OCI-LY1 (cell line): ENCODE data around the gene TMOD2.

Source experiments
- H2AFZ ChIP-seq: fragments of 200-600 bp; sonication (generic), shearing (Covaris generic); 2 replicates; pipeline ENCODE4 v1.6.0; 2014; ENCODE audit warnings: antibody characterized with exemption, mild to moderate bottlenecking, low read length
- H3F3A ChIP-seq: fragments of 200-600 bp; sonication (generic), shearing (Covaris generic); 2 replicates; pipeline ENCODE4 v1.6.0; 2014; ENCODE audit warnings: mild to moderate bottlenecking, antibody characterized with exemption, low read length, moderate library complexity; ENCODE audit not compliant: insufficient read depth
- H3K27ac ChIP-seq: fragments of 200-600 bp; sonication (generic); 2 replicates; pipeline ENCODE4 v1.5.1; 2014; ENCODE audit warnings: low read length, mixed run types, mild to moderate bottlenecking, low read depth; ENCODE audit not compliant: poor library complexity, severe bottlenecking
- H3K27me3 ChIP-seq: fragments of 200-600 bp; sonication (generic); 2 replicates; pipeline ENCODE4 v1.6.0; 2014; ENCODE audit warnings: antibody characterized with exemption, mild to moderate bottlenecking, low read length, moderate library complexity; ENCODE audit not compliant: insufficient read depth
- H3K36me3 ChIP-seq: fragments of 200-600 bp; sonication (generic); 2 replicates; pipeline ENCODE4 v1.6.1; 2014; ENCODE audit warnings: mild to moderate bottlenecking, antibody characterized with exemption, low read length, moderate library complexity, mixed read lengths; ENCODE audit not compliant: insufficient read depth
- H3K4me1 ChIP-seq: fragments of 200-600 bp; sonication (generic); 2 replicates; pipeline ENCODE4 v1.5.1; 2014; ENCODE audit warnings: mild to moderate bottlenecking, low read length, moderate library complexity; ENCODE audit not compliant: insufficient read depth, severe bottlenecking
- H3K4me2 ChIP-seq: fragments of 200-600 bp; sonication (generic), shearing (Covaris generic); 2 replicates; pipeline ENCODE4 v1.6.1; 2014; ENCODE audit warnings: low read length
- H3K4me3 ChIP-seq: fragments of 200-600 bp; sonication (generic); 2 replicates; pipeline ENCODE4 v1.5.1; 2014; ENCODE audit warnings: low read length, low read depth, mild to moderate bottlenecking, mixed read lengths; ENCODE audit not compliant: poor library complexity, severe bottlenecking
- H3K79me2 ChIP-seq: fragments of 200-600 bp; shearing (Covaris generic); 2 replicates; pipeline ENCODE4 v1.6.1; 2016; ENCODE audit warnings: mixed run types, low read length, mixed read lengths; ENCODE audit not compliant: insufficient read depth
- H3K9ac ChIP-seq: fragments of 200-600 bp; sonication (generic), shearing (Covaris generic); 2 replicates; pipeline ENCODE4 v1.6.1; 2014; ENCODE audit warnings: mild to moderate bottlenecking, low read length, mixed read lengths
- H3K9me2 ChIP-seq: fragments of 200-600 bp; sonication (generic), shearing (Covaris generic); 2 replicates; pipeline ENCODE4 v1.6.1; 2014; ENCODE audit warnings: low read depth, mild to moderate bottlenecking, low read length, mixed read lengths
- H3K9me3 ChIP-seq: fragments of 200-600 bp; shearing (Covaris generic); 2 replicates; pipeline ENCODE4 v1.6.1; 2014; ENCODE audit warnings: low read length, mixed read lengths
- H4K20me1 ChIP-seq: fragments of 200-600 bp; sonication (generic), shearing (Covaris generic); 2 replicates; pipeline ENCODE4 v1.6.0; 2016; ENCODE audit warnings: mild to moderate bottlenecking, low read length; ENCODE audit not compliant: insufficient read depth
- EZH2 ChIP-seq: fragments of 200-600 bp; sonication (generic), shearing (Covaris generic); IDR thresholded peaks from 2 replicates; pipeline ENCODE4 v1.8.0; 2017; ENCODE audit warnings: borderline replicate concordance, mixed run types, mild to moderate bottlenecking, antibody characterized with exemption, low read length, moderate library complexity, mixed read lengths
- TF ChIP-seq, protein P1 (sequence below): fragments of 200-600 bp; sonication (generic), shearing (Covaris generic); IDR thresholded peaks from 2 replicates; pipeline ENCODE4 v1.5.1; 2017; ENCODE audit warnings: mild to moderate bottlenecking, antibody characterized with exemption, low read length, moderate library complexity, mixed read lengths

The TMOD2 gene

DNA sequence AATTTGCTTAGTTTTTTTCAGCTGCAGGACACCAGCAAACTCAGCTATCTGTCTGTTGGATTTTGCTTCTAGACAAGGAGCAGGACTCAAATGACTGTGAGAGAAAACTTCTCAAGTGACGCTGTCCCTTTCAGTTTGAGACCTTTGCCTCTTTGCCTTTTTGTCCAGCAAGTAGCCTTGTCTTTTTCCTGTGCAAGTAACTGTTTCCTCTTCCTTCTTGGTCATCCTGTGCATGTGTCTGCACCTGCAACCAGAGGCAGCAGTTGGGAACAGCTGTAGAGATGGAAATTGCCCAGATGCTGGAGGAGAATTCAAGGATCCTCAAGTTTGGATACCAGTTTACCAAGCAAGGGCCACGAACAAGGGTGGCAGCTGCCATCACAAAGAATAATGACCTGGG is 54.7 kb downstream of the TMOD2 start:
- H4K20me1 ChIP-seq, result no peaks in the 10 kb centered on the region
- no peak overlapping the region for H3K4me3 ChIP-seq
- H3F3A ChIP-seq, result no peaks in the 10 kb centered on the region
- no peak for TF ChIP-seq EZH2
- TF ChIP-seq, protein P1, sequence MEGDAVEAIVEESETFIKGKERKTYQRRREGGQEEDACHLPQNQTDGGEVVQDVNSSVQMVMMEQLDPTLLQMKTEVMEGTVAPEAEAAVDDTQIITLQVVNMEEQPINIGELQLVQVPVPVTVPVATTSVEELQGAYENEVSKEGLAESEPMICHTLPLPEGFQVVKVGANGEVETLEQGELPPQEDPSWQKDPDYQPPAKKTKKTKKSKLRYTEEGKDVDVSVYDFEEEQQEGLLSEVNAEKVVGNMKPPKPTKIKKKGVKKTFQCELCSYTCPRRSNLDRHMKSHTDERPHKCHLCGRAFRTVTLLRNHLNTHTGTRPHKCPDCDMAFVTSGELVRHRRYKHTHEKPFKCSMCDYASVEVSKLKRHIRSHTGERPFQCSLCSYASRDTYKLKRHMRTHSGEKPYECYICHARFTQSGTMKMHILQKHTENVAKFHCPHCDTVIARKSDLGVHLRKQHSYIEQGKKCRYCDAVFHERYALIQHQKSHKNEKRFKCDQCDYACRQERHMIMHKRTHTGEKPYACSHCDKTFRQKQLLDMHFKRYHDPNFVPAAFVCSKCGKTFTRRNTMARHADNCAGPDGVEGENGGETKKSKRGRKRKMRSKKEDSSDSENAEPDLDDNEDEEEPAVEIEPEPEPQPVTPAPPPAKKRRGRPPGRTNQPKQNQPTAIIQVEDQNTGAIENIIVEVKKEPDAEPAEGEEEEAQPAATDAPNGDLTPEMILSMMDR, result no peak
- no peaks in the 10 kb centered on the region for H3K79me2 ChIP-seq
- no peaks in the 10 kb centered on the region for H3K9me2 ChIP-seq
- no peaks in the 10 kb centered on the region for H3K9me3 ChIP-seq
- H2AFZ ChIP-seq, result no peak overlapping the region
- no peaks in the 10 kb centered on the region for H3K36me3 ChIP-seq
- H3K4me2 ChIP-seq, result no peak overlapping the region
- no peaks in the 10 kb centered on the region for H3K4me1 ChIP-seq
- H3K27ac ChIP-seq, result no peak overlapping the region
- H3K9ac ChIP-seq, result no peak overlapping the region
- no peaks in the 10 kb centered on the region for H3K27me3 ChIP-seq

DNA sequence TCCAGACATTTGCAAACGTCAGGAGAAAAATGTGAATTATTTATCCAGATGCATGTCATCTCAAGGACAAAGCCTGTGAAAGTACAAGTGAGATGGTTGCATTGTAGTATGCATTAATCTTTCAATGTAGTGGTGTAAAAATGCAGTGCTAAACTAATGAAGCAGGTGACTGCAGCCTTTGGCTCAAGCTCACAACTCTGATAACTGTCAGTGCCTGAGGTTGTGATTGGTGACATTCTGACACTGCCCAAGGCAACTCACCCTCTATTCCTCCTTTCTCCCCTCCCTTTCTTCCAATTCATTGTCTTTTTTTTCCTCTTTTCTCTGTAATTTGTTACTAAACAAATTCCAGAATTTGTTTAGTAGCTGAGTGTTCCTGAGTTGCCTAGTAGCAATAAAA is 58.1 kb downstream of the TMOD2 start:
- Histone ChIP-seq H3K4me3 (no peak overlapping the region), H3K79me2 (no peaks in the 10 kb centered on the region), H4K20me1 (no peaks in the 10 kb centered on the region), H3F3A (no peaks in the 10 kb centered on the region), H3K9ac (no peak overlapping the region), H3K9me2 (no peaks in the 10 kb centered on the region), H3K27ac (no peak overlapping the region), H3K4me1 (no peaks in the 10 kb centered on the region), H3K36me3 (no peaks in the 10 kb centered on the region), H2AFZ (no peak overlapping the region), H3K4me2 (no peak overlapping the region), H3K27me3 (no peaks in the 10 kb centered on the region), H3K9me3 (no peaks in the 10 kb centered on the region)
- no peak for TF ChIP-seq EZH2
- TF ChIP-seq, protein P1, result no peak

DNA sequence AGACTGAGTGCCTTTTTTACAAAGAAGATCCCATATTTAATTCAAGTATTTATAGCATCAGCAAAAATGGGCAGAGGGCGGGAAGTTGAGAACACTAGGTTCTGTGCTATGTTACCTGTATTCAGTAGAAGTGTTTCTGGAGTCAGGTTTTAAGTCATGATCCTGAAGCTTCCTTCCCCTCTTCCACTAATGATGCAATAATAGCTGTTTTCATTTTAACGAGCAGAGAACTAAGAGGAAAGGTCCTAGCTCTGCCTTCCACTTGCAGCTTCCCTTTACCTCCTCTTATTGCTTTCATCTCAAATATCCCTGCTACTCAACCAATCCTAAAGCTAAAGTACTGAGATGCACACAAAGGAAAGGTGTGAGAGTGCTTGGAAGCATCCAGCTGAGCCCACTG is 61.2 kb downstream of the TMOD2 start:
- Histone ChIP-seq H4K20me1 (no peaks in the 10 kb centered on the region), H3K4me3 (no peak overlapping the region), H3K27ac (no peak overlapping the region), H3K4me2 (no peak overlapping the region), H3K9me3 (no peaks in the 10 kb centered on the region), H3K27me3 (no peaks in the 10 kb centered on the region), H3K9me2 (no peaks in the 10 kb centered on the region), H3K79me2 (no peaks in the 10 kb centered on the region), H3K4me1 (no peaks in the 10 kb centered on the region), H2AFZ (no peak overlapping the region), H3K36me3 (no peaks in the 10 kb centered on the region), H3F3A (no peaks in the 10 kb centered on the region), H3K9ac (no peak overlapping the region)
- TF ChIP-seq, protein P1, result no peak
- no peak for TF ChIP-seq EZH2
